Testis (tissue), 2 donors: Measurements from ENCODE around the gene SMPDL3A.
"Not testable (repeated sequence)": the region's sequence is repeated elsewhere in the genome, so short reads cannot be mapped to it uniquely, and the experiment has no call there.

ENCODE experiments used
- CTCF ChIP-seq, 3 experiments: fragments of 450-650 bp in 2 of 3; fragments of 200-600 bp in 1 of 3; sonication (generic) in 1 of 3; IDR thresholded peaks; one replicate each; pipeline ENCODE4 v1.5.1; 2016 to 2019; ENCODE audit warnings: antibody characterized with exemption in 3 of 3, mild to moderate bottlenecking in 2 of 3, moderate library complexity in 1 of 3
- POLR2A ChIP-seq: fragments of 450-650 bp; IDR thresholded peaks from one replicate; pipeline ENCODE4 v1.6.1; 2017; ENCODE audit warnings: antibody characterized with exemption, mild to moderate bottlenecking, moderate library complexity

- TF ChIP-seq POLR2A; CTCF (IDR thresholded peaks at IDR 0.05): not testable (repeated sequence)
These were observed 44.2 kb upstream of the SMPDL3A start for GRCh38 chr6:122744856-122745255.
